ENCODE results near the gene TRPV2. TPM values are rescaled to one million over a fixed set of nuclear protein-coding genes. Genes with fewer than 3 reads are reported as not detected.

The TRPV2 gene
- total RNA-seq, 1 donor from 2014 or later = 138 TPM

DNA sequence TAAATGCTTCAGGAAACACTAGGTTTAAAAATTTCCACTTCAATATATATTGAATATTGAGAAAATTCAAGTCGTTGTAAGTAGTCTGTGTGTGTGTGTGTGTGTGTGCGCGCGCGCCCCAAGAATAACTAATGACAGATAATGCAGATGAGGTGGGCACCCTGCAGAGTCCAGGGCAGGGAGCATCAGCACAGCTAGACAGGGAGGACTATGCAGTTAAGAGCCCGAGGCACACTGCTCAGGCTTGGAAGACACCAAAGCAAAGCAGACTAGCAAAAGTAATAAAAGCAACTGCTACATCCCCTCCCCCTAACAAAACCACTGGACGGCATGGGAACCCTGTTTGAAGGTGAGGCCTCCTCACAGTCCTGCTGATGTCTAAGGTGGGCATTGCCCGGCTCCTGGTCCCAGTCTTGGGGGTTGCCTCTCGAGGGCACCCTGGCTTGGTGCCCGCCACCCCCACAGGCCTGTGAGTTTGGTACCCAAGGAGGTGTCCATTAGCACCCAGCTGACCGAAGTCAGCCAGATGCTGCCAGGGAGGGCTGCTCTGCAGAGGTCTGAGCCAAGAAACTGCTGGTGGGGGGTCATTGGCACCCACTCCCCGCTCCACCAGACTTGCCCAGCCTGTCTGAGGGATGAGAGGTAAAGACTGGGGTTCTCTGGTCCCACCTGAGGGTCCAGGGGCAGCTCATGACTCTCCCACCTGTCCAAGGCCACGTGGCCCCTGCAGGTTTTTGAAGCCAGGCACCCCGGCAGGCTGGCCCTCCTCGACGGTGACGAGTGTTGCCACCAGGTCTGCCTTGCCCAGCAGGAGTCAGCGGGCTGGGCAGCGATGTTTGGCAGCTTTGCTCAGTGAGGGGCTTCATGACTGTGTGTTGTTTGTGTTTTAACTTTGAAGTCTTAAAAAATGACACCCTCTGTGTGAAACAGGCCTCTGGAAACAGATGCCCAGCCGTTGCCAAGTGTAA, 58.0 kb downstream of the TRPV2 start:
- intact Hi-C loops (cut with micrococcal nuclease) = no loop called here

DNA sequence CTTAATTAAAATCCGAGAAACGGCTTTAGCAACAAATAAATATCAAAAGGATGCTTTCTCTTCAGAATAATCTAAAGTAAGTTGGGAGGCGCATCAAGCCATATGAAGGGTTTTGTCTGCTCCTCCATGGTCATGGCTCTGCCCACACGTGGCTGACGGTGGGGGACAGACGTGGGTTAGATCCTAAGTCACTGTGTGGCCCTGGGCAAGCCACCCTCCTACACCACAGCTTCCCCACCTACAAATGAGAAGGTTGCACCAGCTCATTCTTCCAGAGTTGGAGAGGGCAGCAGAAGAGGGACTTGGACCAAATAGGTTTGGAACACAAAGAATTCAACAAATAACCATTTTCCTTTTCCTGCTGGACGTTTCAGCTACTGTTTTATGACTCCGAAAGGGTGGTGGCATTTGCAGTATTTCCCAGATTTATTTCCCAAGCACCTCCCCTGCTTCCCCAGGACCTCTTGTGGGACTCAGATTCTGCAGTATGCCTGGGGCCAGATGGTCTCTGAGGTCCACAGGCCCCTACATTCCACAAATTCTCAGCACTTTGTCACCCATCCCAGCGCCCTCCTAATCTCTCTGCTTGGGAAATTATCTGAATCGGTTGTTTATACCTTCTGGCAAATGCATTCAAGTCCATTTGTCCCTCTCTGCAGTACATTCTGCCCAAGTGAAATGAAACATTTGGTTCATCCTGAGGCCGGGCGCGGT, 58.8 kb downstream of the TRPV2 start:
- intact Hi-C loops (cut with micrococcal nuclease) = no loop called here

DNA sequence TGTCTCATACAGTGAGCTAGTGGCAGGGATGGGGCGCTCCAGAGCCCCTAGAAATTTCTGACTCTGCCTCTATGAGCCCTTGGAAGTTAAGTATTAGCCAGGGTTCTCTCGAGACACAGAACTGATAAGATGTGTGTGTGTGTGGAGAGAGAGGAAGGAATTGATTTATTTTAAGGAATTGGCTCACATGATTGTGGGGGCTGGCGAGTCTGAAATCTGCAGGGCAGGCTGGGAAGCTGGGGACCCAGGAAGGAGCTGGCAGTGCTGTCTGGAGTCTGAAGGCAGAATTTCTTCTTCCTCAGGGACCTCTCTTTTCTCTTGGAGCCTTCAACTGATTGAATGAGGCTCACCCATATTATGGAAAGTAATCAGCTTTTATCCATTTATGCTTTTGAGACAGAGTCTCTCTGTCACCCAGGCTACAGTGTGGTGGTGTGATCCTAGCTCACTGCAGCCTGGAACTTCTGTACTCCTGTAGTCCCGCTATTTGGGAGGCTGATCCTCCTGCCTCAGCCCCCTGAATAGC, 59.9 kb downstream of the TRPV2 start:
- intact Hi-C loops (cut with micrococcal nuclease) = no loop called here

DNA sequence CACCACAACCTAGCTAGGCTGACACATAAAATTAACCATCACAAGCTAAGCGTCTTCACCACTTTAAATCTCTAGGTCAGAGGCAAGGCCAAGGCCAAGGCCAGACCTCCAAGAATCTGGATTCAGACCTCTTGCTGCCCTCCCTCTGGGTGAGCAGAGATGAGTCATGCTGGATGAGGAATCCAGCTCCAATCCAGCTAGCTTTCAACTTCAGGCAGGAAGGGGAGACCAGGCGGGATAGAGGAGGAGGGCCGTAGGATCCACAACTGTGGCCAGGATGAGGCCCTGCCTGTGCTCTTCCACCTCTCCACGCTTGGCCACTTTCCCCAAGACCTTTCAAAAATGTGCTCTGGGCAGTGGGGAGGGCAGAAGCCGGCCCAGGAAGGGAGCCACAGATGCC, 61.9 kb downstream of the TRPV2 start:
- intact Hi-C loops (cut with micrococcal nuclease) = no loop called here

DNA sequence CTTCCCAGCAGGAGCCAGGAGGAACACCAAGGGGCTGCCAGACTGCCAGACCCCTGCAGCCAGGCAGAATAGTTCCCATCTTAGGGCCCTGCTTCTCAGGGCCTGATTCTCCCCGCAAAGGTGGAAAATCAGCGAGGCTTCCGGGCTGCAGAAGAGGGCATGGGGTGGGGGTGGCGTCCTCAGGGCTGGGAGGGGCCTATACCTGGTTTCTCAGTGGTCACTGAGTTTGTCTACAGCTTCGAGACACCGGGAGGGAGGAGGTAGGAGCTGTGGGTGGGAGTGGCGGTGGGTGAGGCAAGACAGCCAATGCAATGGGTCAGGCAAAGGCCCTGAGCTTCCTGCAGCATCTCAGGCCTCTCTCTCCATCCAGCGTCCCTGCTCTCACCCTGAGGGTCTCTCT, 62.3 kb downstream of the TRPV2 start:
- intact Hi-C loops (cut with micrococcal nuclease) = no loop called here

DNA sequence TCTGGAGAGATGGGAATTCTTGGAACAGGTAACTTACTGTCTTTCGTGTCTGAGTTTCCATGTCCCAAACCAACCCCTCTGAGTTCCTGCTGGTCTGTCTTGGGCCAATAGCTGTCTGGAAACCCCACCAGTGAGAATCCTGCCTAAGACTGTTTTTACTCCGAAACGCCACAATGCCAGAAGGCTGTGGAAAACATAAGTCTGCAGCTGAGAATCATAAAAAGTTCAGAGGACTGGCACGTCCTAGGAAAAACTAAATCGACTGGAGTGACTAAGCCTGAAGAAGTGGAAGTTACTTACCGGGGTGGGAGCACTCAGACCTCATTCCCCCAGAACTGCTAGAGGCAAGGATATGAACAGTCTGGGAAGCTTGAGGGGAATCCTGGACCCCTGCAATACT, 63.3 kb downstream of the TRPV2 start:
- intact Hi-C loops (cut with micrococcal nuclease) = no loop called here

DNA sequence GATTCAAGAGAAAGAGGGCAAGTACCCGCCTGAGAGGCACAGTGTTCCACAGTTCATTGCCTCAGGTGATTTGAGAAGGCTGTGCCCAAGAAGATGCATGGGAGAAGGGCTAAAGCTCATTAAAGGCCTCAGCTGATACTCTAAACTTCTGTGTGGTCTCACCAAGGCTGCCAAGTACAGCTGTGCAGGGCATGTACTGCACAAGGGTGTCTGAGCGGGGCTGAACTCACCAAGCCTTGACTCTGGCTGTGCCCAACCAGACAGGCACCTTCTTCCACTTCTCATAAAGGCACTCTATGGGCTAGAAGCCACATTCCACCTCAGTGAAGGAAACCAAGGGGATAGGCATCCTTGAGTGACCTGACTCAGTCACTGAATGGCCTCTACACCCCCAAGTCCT, 63.9 kb downstream of the TRPV2 start:
- intact Hi-C loops (cut with micrococcal nuclease) = no loop called here

DNA sequence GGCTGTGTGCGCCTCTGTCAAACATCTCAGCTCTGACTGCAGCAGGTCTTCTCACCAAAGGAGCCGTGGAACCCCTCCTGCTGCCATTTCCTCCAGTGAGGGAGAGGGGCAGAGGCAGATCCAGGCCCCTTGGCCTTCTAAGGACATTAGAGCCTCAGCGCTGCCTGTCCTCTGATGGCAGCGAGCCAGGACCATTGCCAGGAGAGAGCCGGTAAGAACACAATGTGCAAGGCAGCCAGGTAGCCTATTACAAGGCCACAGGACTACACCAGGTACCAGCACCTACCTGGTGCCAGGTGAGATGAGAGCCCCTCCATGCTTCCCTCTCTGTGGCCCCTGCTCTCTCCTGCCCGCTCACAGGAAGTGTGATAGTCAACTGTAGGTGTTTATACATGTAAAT, 65.6 kb downstream of the TRPV2 start:
- intact Hi-C loops (cut with micrococcal nuclease) = no loop called here

DNA sequence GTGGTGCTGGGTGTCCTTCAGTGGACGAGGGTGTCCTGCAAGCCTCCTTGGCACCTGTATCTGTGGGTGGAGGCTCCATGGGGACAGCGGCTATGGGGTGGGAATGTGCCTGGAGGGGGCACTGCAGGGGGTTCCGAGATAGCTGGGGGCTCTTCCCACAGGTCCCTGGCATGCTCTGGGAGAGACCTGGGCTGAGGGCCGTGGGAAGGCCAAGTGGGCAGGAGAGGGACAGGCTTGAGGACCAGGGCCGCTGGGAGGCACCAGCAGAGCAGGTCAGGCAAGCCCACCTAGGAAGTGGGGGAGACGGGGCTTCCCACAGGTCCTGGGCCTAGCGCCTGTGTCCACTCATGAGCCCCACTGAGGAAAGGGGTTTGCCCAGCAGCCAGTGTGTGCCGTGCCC, 66.9 kb downstream of the TRPV2 start:
- intact Hi-C loops (cut with micrococcal nuclease) = no loop called here

DNA sequence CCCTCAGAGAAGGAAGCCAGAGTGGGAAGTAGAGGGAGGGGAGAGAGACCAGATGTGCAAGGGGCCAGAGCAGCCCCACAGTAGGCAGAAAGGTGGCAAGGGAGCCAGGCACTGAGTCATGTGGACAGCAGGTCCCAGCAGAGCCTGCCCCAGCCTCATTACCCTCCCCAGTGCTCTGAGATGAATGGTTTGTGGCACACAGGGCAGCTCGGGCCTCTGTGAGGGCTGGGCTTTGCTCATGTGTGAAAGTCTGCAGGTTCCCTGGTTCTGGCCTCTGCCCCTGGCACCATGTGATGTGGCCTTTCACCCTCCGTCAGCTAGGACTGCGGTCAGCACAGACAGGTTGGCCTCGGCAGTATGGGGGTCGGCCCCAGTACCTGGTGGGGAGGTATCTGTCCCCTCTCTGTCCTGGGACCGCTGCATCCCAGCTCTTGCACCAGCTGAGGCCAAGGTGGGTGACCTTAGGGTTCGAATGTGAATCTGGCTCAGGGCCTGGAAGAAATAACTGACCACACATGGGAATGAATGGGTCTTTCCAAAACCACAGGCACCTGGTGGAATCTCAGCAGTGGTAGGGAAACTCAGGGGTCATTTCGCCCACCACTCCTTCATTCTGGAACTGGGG, 67.8 kb downstream of the TRPV2 start:
- intact Hi-C loops (cut with micrococcal nuclease) = no loop called here

DNA sequence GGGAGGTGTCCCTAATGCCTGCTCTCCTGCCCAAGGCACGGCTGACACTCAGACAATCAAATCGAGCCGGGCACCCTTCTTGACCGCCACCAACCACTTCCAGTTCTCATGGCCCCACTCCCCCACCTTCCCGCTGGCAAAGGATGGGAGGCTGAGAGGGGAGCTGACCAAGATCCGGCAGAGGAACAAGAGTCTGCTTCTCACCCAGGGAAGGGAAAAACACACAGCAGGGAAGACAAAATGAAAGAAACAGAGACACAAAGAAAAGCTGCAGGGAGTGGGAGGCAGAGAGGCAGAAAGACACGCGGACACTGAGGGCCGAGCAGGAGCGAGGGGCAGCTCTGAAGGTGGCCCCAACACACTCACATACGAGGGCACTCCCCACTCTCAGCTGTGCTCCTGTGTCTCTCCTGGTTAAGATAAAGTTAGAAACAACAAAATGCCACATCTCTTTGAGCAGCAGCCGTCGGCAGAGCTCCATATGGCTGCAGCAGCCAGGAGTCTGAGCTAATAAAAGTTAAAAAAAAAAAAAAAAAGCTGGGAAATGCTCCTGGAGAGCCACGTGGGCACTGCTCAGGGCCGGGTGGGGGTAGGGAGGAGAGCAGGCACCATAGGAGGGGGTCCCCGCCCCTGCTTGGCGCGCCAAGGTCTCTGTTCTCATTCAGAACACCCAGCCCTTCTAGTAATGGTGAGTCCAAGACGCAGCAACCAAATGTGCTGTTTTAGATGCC, 69.2 kb downstream of the TRPV2 start:
- intact Hi-C loops (cut with micrococcal nuclease) = no loop called here

Other genes starting within 250 kb of the TRPV2 start
- gene NCOR1, start 200.0 kb upstream of the TRPV2 start, total RNA-seq = 154 TPM in 2 replicates
- gene PIGL, start 198.4 kb upstream of the TRPV2 start, total RNA-seq = 27.4 and 32.7 TPM in 2 replicates
- 13.3 and 13.5 TPM in 2 replicates for gene CENPV, start 62.1 kb upstream of the TRPV2 start, total RNA-seq
- 1,398 and 1,399 TPM in 2 replicates for gene UBB, start 34.5 kb upstream of the TRPV2 start, total RNA-seq
- gene LRRC75A, start 76.6 kb downstream of the TRPV2 start, total RNA-seq = 1.1 and 1.3 TPM in 2 replicates
- gene ZNF287, start 153.6 kb downstream of the TRPV2 start, total RNA-seq = 5.1 and 6.9 TPM in 2 replicates
- 3.8 and 4.4 TPM in 2 replicates for gene ZNF624, start 238.3 kb downstream of the TRPV2 start, total RNA-seq

All from T-helper 1 cell treated with Interleukin-12 subunit alpha and Interleukin-12 subunit beta and Interleukin-4 antibody, amounts not matched to agents 30 ng/mL and 1 ng/mL, for 36 hours (primary cell).